GM23248 (cell line): ENCODE data around the gene APOA4. TPM values are rescaled to one million over a fixed set of nuclear protein-coding genes. Genes with fewer than 3 reads are reported as not detected.

Source experiments
- DNase-seq: peaks from one replicate; pipeline ENCODE4 v3.0.0-alpha.2; 2015
- H2AFZ ChIP-seq: fragments of 200-600 bp; sonication (generic); 2 replicates; pipeline ENCODE4 v1.6.1; 2016; ENCODE audit warnings: antibody characterized with exemption
- H3F3A ChIP-seq: fragments of 200-600 bp; sonication (generic); 2 replicates; pipeline ENCODE4 v1.6.1; 2016; ENCODE audit warnings: mild to moderate bottlenecking, antibody characterized with exemption, mixed run types; ENCODE audit not compliant: insufficient read depth
- H3K27ac ChIP-seq: fragments of 200-600 bp; sonication (generic); 2 replicates; pipeline ENCODE4 v1.5.1; 2016; ENCODE audit warnings: mild to moderate bottlenecking
- H3K27me3 ChIP-seq: fragments of 200-600 bp; sonication (generic); replicated peaks from 2 replicates; pipeline ENCODE4 v1.6.1; 2016; ENCODE audit warnings: mild to moderate bottlenecking; ENCODE audit not compliant: insufficient read depth
- H3K36me3 ChIP-seq: fragments of 200-600 bp; sonication (generic); 2 replicates; pipeline ENCODE4 v1.6.1; 2016; ENCODE audit warnings: low read depth, mild to moderate bottlenecking
- H3K4me1 ChIP-seq: fragments of 200-600 bp; sonication (generic); 2 replicates; pipeline ENCODE4 v1.6.1; 2016; ENCODE audit warnings: mild to moderate bottlenecking; ENCODE audit not compliant: insufficient read depth
- H3K4me2 ChIP-seq: fragments of 200-600 bp; sonication (generic); one replicate; pipeline ENCODE4 v1.6.1; 2016; ENCODE audit warnings: mild to moderate bottlenecking; ENCODE audit not compliant: unreplicated experiment
- H3K4me3 ChIP-seq: fragments of 200-600 bp; sonication (generic); 2 replicates; pipeline ENCODE4 v1.5.1; 2016; ENCODE audit warnings: mild to moderate bottlenecking
- H3K79me2 ChIP-seq: fragments of 200-600 bp; sonication (generic); 2 replicates; pipeline ENCODE4 v1.6.1; 2016; ENCODE audit warnings: mild to moderate bottlenecking; ENCODE audit not compliant: insufficient read depth
- H3K9ac ChIP-seq: fragments of 200-600 bp; sonication (generic); 2 replicates; pipeline ENCODE4 v1.6.1; 2016; ENCODE audit warnings: mild to moderate bottlenecking
- H3K9me2 ChIP-seq: fragments of 200-600 bp; sonication (generic); 2 replicates; pipeline ENCODE4 v1.6.1; 2016; ENCODE audit warnings: mixed run types, mild to moderate bottlenecking, moderate library complexity; ENCODE audit not compliant: insufficient read depth
- H3K9me3 ChIP-seq: fragments of 200-600 bp; sonication (generic); one replicate; pipeline ENCODE4 v1.6.1; 2017; ENCODE audit warnings: low read depth
- H4K20me1 ChIP-seq: fragments of 200-600 bp; sonication (generic); 2 replicates; pipeline ENCODE4 v1.6.0; 2016; ENCODE audit not compliant: insufficient read depth
- EZH2 ChIP-seq: fragments of 200-600 bp; sonication (generic); IDR thresholded peaks from 2 replicates; pipeline ENCODE4 v1.6.1; 2018; ENCODE audit warnings: antibody characterized with exemption, mild to moderate bottlenecking; ENCODE audit not compliant: insufficient read depth, poor library complexity, severe bottlenecking
- EZH2phosphoT487 ChIP-seq: fragments of 200-600 bp; sonication (generic); IDR thresholded peaks from 2 replicates; pipeline ENCODE4 v1.6.1; 2018; ENCODE audit warnings: antibody characterized with exemption, moderate library complexity, mild to moderate bottlenecking, low read depth; ENCODE audit not compliant: insufficient read depth
- WGBS, 2 experiments: methylation state at CpG; one replicate each; pipeline ENCODE4 v1.1.6; 2015 to 2017; ENCODE audit warnings: low lambda C conversion rate in 2 of 2, low coverage in 1 of 2; ENCODE audit errors: missing lambda C conversion rate in 2 of 2; 5-methylcytosine and 5-hydroxymethylcytosine counted together
- in situ Hi-C: fragments of 300-500 bp; cut with MboI; formaldehyde crosslinking; loops from 2 replicates; pipeline ENCODE4 v1.15.0; 2020
- polyA plus RNA-seq: library from polyadenylated mRNA; unstranded; fragments of >200 nt; fragmentation: Nextera tagmentation; extraction: Ambion mirVana; gene quantifications from 2 replicates; pipeline ENCODE4 v1.2.1, GENCODE V29; 2016
- total RNA-seq: library from RNA; depleted of rRNA; stranded (reverse); fragments of >200 nt; shearing (Covaris generic); gene quantifications from 2 replicates; pipeline ENCODE4 v1.2.3, GENCODE V29; 2014

The APOA4 gene
- total and polyA plus RNA-seq, 2 experiments from 2014 or later = not detected

DNA sequence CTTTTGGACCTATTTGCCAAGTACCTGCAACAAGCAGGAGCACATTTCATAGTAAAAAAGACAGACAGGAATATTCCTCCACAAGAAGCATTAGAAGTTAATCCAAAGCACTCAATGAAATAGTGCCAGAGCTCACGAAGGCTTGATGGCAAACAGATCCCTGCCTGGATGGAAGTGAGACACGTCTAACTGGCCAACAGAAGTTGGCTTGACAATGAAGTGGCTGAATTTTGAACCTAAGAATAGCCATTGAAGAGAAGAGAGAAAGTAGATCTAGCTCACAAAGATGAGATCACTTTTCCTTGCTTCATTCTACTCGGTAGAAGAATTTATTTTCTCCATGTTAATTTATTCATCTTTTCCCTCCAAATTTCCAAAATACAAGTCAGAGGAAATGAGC, 45.0 kb upstream of the APOA4 start:
- TF ChIP-seq EZH2phosphoT487 (no peak), EZH2 (no peak)
- Histone ChIP-seq H3F3A (peaks cover 59% of the 10 kb centered on the region), H3K27ac (no peak overlapping the region)

DNA sequence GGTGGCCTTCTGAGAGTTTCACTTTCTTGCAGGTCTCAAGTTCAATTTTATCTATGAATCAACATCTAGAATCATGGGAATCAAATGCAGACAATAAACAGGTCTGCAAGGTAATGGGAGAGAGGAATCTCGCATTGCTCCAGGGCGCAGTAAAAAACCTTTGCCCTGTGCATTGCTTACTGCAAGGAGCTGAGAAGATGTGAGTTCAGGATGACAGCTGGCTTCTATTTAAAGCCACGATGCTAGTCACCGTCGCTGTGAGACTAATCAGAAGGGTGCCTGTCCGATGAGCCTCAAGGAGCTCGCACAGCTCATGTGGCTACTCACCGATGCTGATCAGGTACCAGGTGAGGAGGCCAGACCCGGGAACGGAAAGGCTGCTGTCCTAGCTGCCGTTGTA, 44.5 kb upstream of the APOA4 start:
- in situ Hi-C loops = no loop called here
- no peaks in the 10 kb centered on the region for H3K36me3 ChIP-seq

More for the DNA sequence above, 45.0 kb upstream of the APOA4 start:
- DNase-seq = no peak
- no peak overlapping the region for H3K4me2 ChIP-seq
- no peak overlapping the region for H2AFZ ChIP-seq
- H3K9me3 ChIP-seq = no peaks in the 10 kb centered on the region
- no peaks in the 10 kb centered on the region for H3K36me3 ChIP-seq
- H3K9ac ChIP-seq = no peak overlapping the region
- no peaks in the 10 kb centered on the region for H4K20me1 ChIP-seq
- no peaks in the 10 kb centered on the region for H3K9me2 ChIP-seq
- in situ Hi-C loops = no loop called here
- no peaks in the 10 kb centered on the region for H3K27me3 ChIP-seq
- H3K4me1 ChIP-seq = peaks cover 70% of the 10 kb centered on the region
- 72 to 75% methylated on average over 3 of the region's 3 CpGs for WGBS, 2 experiments
- H3K79me2 ChIP-seq = no peaks in the 10 kb centered on the region
- no peak overlapping the region for H3K4me3 ChIP-seq

DNA sequence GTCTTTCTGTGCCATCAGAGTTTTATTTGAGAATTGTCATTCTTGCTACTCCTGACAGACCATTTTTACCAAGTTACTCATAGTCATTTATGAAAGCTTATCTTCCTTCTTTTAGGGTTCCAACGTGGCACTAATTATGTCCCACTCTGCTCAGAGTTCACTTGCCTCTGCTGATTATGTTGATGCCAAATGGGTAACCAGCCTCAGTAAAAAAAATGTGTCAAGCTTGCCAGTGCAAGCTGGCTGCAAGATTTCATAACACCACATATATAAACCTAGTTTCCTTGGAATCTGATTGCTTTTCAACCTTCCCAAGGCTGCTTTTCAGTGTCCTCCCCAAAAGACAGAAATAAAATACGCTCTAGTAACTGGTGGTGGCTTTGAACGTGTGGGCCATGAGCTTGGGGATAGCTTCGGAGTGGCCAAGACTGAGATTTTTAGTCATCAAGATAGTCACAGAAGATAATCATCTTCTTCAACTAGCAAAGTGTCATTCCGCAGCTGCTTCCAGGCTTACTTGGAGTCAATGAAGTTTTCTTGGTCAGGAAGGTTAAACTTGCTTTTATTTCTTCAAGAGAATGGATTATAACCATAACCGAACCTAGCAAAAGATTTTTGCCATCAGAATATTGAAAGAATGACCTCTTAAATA, 43.8 kb upstream of the APOA4 start:
- H3K4me2 ChIP-seq = no peak overlapping the region
- no peaks in the 10 kb centered on the region for H3K36me3 ChIP-seq
- peak; percentile 51 for DNase-seq
- no peak for TF ChIP-seq EZH2phosphoT487
- TF ChIP-seq EZH2 = no peak
- in situ Hi-C loops = no loop called here
- H3K27ac ChIP-seq = peak overlapping the region; percentile 81
- no peak overlapping the region for H3K9ac ChIP-seq
- peaks cover 77% of the 10 kb centered on the region for H3K4me1 ChIP-seq
- no peaks in the 10 kb centered on the region for H3K79me2 ChIP-seq
- H3K4me3 ChIP-seq = no peak overlapping the region
- H3F3A ChIP-seq = peaks cover 64% of the 10 kb centered on the region
- no peaks in the 10 kb centered on the region for H3K9me3 ChIP-seq
- H4K20me1 ChIP-seq = no peaks in the 10 kb centered on the region
- no peak overlapping the region for H2AFZ ChIP-seq
- no peaks in the 10 kb centered on the region for H3K9me2 ChIP-seq
- H3K27me3 ChIP-seq = no peaks in the 10 kb centered on the region
- 58 to 61% methylated on average over 6 of the region's 6 CpGs for WGBS, 2 experiments

More for the DNA sequence above, 44.5 kb upstream of the APOA4 start:
- Histone ChIP-seq H2AFZ (no peak overlapping the region), H3K4me3 (no peak overlapping the region), H3K9me2 (no peaks in the 10 kb centered on the region), H3K9ac (no peak overlapping the region), H4K20me1 (no peaks in the 10 kb centered on the region), H3K9me3 (no peaks in the 10 kb centered on the region), H3F3A (peaks cover 61% of the 10 kb centered on the region), H3K27me3 (no peaks in the 10 kb centered on the region), H3K27ac (no peak overlapping the region; the same call in 1 of the 2 replicates), H3K79me2 (no peaks in the 10 kb centered on the region), H3K4me1 (peaks cover 74% of the 10 kb centered on the region), H3K4me2 (no peak overlapping the region)
- DNase-seq = no peak
- TF ChIP-seq EZH2phosphoT487 = no peak
- TF ChIP-seq EZH2 = no peak
- WGBS, 2 experiments = 86 to 87% methylated on average over 11 of the region's 11 CpGs

DNA sequence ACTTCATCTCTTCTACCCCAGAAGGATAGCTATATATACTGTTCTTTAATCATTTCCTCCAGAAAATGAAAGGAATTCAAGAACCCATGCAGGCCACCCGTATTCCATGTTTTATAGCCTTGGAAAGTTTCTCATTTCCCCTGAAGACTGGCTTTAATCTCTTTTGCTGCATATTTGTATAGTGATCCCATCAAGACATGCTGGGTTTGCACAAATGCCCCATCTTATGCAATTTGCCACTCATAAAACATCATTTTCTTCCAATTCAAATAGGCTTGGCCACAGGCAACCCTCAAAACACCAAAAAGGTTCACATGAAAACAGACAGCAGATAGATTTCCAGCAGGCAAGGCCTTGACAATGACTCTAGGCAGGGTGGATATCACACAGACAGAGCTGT, 42.6 kb upstream of the APOA4 start:
- Histone ChIP-seq H3K27ac (peak overlapping the region; percentile 81), H3F3A (peaks cover 65% of the 10 kb centered on the region), H3K9me2 (no peaks in the 10 kb centered on the region), H4K20me1 (no peaks in the 10 kb centered on the region), H3K9ac (peak overlapping the region; percentile 25; the same call in 1 of the 2 replicates), H3K4me1 (peaks cover 78% of the 10 kb centered on the region), H2AFZ (no peak overlapping the region), H3K36me3 (no peaks in the 10 kb centered on the region; the same call in 1 of the 2 replicates), H3K4me3 (no peak overlapping the region), H3K79me2 (no peaks in the 10 kb centered on the region), H3K27me3 (no peaks in the 10 kb centered on the region), H3K9me3 (no peaks in the 10 kb centered on the region), H3K4me2 (peak overlapping the region; percentile 29)
- in situ Hi-C loops = no loop called here
- DNase-seq = peak; percentile 70
- TF ChIP-seq EZH2 (no peak), EZH2phosphoT487 (no peak)
- 4 to 13% methylated on average over 1 of the region's 1 CpG for WGBS, 2 experiments
